GM18867 (cell line): Measurements from ENCODE around the gene XIRP1.
"Not testable (repeated sequence)": the region's sequence is repeated elsewhere in the genome, so short reads cannot be mapped to it uniquely, and the experiment has no call there.

Source experiments
- ATAC-seq: cut with Tn5 transposase; IDR thresholded peaks from one replicate; pipeline ENCODE4 v1.9.1; 2021; ENCODE audit warnings: mild to moderate bottlenecking, moderate library complexity; ENCODE audit not compliant: unreplicated experiment

Gene XIRP1, protein sequence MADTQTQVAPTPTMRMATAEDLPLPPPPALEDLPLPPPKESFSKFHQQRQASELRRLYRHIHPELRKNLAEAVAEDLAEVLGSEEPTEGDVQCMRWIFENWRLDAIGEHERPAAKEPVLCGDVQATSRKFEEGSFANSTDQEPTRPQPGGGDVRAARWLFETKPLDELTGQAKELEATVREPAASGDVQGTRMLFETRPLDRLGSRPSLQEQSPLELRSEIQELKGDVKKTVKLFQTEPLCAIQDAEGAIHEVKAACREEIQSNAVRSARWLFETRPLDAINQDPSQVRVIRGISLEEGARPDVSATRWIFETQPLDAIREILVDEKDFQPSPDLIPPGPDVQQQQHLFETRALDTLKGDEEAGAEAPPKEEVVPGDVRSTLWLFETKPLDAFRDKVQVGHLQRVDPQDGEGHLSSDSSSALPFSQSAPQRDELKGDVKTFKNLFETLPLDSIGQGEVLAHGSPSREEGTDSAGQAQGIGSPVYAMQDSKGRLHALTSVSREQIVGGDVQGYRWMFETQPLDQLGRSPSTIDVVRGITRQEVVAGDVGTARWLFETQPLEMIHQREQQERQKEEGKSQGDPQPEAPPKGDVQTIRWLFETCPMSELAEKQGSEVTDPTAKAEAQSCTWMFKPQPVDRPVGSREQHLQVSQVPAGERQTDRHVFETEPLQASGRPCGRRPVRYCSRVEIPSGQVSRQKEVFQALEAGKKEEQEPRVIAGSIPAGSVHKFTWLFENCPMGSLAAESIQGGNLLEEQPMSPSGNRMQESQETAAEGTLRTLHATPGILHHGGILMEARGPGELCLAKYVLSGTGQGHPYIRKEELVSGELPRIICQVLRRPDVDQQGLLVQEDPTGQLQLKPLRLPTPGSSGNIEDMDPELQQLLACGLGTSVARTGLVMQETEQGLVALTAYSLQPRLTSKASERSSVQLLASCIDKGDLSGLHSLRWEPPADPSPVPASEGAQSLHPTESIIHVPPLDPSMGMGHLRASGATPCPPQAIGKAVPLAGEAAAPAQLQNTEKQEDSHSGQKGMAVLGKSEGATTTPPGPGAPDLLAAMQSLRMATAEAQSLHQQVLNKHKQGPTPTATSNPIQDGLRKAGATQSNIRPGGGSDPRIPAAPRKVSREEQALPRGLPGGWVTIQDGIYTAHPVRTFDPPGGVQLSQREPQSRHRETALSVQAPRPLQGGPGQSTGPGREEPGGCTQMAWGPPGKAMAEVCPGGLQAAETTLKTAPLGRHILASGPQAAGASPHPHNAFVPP (N-terminal part only)

DNA sequence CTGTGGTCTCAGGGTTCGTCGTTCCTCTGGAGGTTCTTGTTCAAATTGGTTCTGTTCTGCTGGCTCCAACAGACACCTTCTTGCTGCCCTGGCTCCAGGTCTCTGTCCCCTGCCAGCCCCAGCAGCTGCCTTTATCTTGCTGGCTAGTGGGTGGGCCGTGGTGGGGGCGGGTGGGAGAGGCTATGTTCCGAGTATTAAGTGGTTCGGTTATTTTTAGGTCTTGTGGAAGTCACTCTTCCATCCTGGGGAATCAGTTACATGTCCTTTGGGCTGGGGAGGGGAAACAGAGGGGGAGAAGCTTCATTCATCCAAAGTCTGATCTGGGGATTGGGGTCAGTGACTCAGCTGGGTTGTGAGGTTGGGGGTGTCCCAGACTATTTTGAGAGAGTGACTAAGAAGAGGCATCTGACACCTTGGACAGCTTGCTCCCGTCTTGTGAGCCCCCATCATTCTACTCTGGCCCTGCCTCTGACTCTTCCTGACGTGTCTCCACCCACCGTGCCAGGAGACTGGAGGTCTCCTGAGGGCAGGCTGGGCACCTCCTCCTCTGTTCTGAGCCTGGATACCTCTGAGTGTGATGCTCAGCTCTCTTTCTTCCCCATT is at the start of gene XIRP1:
XIRP1 (minus strand) TSS at position 106 of the 603 bp plus-strand sequence. CDS start 3,150 bp downstream, outside the sequence.
- ATAC-seq = no peak

DNA sequence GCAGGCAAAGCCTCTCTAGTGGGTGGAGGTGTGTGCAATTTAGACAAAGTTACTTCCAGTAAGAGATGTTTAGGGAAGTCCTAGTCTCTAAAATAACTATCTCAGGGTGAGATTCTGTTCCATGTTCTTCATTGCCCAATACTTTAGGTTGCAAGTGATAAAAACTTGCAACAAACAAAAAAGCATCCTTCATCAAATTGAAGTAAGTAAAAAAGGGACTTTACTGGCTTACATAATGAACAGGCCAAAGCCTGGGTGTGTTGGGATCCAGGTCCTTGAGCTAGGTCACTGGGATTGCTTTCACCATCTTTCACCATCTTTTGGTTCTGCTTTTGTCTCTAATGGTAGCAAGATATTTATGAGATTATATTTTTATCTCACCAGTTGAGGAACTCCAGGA is 49.2 kb upstream of the XIRP1 start:
- ATAC-seq = no peak

DNA sequence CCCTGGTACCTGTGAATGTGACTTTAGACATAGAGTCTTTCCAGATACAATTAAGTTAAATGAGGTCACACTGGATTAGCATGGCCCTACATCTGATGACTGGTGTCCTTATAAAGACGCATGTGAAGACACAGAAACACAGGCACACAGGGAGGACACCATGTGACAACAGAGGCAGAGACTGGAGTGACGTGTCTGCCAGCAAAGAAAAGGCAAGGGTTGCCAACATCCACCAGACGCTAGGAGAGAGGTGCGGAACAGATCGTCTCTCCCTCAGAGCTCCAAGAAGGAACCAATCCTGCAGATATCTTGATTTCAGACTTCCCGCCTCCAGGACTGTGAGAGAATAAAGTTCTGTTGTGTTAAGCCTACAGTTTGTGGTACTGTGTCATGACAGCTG is 44.6 kb upstream of the XIRP1 start:
- ATAC-seq = no peak

DNA sequence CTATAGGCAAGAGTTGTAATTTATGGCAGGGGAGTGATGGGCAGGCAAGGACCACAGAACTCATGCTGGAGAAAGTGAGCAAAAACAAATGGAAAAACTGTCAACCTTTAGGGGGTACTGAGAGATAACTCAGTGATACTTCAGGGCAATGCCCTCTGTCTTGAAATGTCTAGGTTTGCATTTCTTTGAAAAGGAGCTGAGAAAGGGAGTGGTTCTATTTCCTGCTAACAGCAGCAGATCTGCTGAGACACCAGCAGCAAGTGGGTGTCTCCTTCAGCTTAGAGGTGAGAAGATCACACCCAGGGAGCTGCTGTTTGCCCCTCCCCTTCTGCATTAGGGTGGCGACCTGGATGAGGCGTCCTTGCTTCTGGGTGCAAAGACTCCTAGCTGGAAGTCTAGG is 42.3 kb upstream of the XIRP1 start:
- ATAC-seq = peak; percentile 63

DNA sequence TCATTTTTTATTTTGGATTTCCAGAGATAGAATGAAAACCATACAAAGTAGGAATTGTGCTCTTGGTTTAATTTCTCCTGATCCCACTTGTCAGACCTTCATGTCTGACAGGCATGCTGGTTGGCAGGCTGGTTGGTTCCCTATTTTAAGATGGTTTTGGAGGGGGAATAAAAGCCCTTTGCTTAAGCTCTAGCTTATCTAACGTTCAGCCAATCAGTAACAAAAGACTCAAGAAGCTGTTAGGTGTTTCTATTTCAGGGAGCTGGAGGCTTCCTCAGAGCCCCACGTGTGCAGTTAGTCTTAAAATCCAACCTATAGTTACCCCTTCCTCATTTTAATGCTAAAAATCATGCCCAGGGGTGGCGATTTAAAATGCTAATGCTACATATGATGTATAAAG is 40.5 kb upstream of the XIRP1 start:
- no peak for ATAC-seq

DNA sequence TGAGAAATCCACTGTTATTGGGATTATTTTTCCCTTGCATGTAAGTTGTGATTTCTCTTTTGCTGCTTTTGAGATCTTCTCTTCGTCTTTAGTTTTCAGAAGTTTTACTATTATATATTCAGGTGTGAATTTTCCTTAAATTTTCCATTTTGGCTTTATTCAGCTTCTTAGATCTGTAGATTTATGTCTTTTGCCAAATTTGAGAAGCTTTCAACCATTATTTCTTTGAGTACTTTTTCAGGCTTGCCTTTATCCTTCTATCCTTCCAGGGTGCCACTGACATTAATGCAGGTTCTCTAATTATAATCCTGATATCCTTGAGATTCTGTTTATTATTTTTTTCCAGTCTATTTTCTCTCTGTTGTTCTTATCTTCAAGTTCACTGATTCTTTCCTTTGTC is 38.1 kb upstream of the XIRP1 start:
- ATAC-seq = no peak

DNA sequence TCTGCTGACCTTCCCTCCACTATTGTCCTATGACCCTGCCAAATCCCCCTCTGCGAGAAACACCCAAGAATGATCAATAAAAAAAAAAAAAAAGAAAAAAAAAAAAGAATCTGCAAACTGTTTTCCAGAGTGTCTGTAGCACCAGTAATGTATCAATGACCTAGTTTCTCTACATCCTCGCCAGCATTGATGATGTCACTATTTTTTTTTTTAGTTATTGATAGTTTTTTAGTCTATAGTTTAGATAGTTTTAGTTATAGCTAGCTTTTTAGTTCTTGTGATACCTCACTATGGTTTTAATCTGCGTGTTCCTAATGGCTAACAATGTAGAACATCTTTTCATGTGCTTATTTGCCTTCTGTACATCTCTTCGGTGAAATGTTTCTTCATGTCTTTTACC is 36.1 kb upstream of the XIRP1 start:
- no peak for ATAC-seq

DNA sequence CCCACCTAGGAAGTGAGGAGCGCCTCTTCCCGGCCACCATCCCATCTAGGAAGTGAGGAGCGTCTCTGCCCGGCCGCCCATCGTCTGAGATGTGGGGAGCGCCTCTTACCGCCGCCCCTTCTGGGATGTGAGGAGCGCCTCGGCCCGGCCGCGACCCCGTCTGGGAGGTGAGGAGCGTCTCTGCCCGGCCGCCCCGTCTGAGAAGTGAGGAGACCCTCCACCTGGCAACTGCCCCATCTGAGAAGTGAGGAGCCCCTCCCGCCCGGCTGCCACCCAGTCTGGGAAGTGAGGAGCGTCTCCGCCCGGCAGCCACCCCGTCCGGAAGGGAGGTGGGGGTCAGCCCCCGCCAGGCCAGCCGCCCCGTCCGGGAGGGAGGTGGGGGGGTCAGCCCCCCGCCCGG is 35.2 kb upstream of the XIRP1 start:
- not testable (repeated sequence) for ATAC-seq

DNA sequence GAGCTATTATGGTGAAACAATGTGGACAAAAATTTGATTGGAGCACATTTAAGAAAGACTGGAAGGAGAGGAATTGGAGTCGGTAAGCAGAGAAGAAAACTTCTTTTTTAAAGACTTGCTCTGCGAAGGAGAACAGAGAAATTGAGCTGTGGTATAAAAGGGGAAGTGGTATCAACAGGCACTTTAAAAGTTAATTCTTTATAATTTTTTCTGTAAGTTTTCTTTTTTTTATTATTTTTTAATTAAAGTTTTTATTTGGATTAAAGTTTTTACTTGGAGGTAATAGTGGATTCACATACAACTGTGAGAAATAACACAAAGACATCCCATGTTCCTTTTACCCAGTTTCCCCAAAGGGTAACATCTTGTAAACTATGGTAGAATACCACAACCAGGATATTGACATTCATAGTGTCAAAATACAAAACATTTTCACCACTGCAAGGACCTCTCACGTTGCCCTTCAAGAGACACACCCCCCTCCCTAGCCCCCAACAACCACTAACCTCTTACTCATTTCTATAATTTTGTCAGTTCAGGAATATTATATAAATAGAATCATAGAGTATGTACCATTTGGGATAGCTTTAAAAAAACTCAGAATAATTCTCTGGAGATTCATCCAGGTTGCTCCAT is 33.8 kb upstream of the XIRP1 start:
- ATAC-seq = peak; percentile 72

DNA sequence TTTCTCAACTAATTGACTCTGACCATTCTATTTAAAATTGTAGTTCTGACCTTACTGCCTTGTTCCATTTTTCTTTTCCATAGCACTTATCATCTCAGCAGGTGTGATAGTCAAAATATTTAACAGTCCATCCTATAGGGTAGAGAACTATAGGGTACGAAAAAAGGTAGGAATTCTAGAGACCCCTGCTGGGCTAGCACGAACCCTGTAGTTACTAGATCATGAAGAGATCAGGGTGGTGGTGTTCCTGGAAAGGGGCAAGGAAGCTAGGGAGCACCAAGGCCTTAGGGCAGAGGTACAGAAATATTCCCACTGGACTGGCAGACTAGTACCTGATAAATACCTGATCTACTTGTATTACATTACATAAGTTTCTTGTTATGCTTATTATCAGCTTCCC is 31.9 kb upstream of the XIRP1 start:
- ATAC-seq = no peak

DNA sequence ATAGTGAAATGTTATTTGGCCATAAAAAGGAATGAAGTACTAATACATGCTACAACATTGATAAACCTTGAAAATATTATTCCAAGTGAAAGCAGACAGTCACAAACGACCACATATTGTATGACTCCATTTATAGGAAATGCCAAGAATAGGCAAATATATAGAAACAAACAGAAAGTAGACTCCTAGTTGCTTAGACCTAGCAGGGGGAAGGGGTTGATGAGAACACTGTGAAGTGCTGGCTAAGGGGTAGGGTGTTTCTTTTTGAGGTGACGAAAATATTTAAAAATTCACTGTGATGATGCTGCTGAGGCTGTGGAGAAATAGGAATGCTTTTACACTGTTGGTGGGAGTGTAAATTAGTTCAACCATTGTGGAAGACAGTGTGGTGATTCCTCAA is 30.5 kb upstream of the XIRP1 start:
- no peak for ATAC-seq

DNA sequence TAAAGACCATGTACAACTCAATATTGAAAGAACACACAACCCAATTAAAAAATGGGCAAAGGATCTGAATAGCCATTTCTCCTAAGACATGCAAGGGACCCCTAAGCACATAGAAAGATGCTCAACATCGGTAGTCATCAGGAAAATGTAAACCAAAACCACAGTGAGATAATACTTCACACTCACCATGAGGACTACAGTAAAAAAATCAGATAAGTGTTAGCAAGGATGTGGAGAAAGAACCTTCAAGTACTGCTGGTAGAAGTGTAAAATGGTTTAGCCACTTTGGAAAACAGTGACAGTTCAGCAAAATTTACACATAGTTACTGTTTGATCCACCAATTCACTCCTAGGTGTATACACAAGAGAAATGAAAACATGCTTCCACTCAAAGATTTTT is 30.1 kb upstream of the XIRP1 start:
- ATAC-seq = no peak

DNA sequence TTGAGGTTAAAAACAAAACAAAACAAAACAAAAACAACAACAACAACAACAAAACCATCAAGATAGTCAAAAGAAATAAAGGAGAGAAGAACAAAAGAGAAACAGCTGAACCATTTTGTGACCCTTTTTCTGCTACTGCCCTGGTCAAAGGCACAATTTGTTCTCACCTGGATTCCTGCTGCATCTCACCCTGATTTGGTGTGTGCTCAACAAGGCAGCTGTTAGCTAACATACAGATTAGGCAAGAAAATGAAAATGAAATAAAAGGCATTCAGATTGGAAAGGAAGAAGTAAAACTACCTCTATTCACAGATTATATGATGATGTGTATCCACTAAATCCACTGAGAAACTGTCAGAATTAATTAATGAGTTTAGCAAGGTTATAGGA is 28.7 kb upstream of the XIRP1 start:
- no peak for ATAC-seq

DNA sequence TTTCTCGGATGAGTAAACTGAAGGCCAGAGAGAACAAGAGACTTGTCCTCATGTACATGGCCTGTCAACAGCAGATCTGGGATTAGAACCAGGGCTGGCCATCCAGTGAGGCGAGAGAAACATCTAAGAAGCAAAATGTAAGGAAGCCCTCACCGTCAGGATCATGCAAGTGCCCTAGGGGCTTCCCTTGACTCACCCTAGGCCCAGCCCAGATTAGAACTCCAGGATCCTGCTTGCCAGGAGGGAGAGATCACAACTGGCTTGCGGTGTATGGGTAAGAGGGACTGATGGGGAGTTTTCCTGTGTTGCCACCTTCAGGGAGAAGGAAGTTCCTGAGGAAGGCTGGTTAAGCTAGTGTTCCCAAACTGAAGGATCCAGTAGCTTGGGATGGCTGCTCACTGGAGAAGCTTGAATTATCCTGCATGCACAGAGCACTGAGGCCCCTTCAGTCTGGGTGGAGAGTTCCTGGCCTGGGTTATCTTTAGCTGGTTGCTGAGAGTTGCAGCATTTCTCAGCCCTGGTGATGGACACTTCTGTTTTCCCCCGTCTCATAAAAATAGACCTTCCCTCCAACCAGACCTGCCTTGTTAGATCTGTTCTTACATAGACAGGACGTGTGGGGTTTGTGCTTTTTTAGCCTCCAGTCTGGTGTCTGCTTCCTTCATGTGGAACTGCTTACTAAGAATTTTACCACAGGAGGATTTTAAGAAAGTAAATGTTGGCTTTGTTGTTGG is 28.2 kb upstream of the XIRP1 start:
- no peak for ATAC-seq

DNA sequence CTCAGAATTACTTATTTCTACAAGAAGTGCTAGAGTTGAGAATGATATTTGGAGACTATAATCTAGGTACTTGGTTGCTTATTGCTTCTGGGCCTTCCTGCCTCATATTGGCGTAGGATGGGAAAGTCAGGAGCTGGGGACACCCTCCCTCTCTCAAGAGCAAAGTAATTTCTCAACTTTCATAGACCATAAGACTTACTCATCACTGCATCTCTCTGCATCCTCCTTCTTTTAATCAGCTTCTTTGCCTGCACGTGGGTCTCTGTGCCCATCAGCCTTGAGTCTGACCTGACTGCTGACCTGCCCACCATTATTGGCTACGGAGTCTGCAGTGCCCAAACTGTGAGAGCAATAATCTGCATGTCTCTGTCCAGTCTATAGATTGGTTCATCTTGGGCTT is 27.3 kb upstream of the XIRP1 start:
- ATAC-seq = no peak

DNA sequence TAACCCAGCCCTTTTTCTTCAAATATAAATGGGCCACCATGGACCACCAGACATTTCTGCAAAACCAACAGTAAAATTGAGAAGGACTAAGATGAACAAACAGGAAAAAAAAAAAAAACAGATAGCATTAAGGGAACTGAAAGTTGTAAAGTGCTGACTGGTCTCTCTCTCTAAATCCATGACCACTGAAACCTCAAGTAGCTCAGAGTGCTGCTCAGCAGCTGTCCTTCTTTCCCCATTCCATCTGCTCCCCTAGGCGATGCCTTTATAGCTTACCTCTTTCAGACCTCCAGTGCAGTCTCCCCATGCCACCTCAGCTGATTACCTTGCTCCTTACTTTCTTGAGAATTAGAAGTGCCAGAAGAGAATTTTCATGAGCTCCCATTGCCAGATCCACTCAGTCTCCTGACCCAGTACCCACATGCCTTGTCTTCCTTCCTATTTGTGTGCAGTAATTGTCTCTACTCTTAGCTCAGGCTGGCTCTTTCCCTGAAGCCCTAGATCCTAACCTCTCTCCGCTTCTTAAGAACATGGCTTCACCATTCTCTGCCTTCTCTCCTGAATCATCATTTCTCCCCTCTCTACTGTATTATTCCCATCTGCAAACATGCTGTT is 23.9 kb upstream of the XIRP1 start:
- ATAC-seq = peak; percentile 97

DNA sequence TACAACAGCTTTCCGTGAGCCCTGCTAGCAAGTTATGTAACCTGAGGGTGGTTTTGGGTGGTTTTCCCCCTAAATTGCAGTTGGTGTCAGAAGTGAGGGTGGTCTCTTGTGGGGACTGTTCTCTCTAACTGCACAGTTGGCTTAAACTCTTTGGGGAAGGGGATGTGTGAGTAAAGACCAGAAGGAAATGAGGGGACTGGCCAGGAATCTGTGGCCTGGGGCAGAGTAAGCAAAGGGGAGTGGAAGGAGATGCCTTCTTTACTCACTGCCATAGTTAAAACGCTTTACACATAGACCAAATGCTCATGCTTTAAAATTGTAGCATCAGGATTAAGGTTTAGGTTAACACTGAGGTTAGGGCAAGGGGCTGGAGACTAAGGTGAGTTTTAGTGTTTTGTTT is 21.2 kb upstream of the XIRP1 start:
- ATAC-seq = no peak

DNA sequence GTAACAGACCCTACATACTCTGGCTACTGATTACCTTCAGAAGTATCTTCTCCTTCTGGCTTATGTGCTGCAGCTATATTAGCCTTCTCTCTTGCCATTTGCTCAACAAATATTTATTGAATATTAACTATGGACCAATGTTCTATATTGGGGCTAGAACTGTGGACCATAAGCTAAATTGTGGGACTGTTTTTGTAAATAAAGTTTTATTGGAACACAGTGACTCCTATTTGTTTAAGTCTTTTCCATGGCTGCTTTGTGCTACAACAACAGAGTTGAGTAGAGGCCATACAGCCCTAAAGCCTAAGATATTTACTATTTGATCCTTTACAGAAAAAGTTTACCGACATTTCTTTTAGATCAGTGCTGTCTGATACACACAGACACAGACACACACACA is 20.3 kb upstream of the XIRP1 start:
- no peak for ATAC-seq
